ENCODE data around the gene EYS.
"Not testable (repeated sequence)": the region's sequence is repeated elsewhere in the genome, so short reads cannot be mapped to it uniquely, and the experiment has no call there.

Gene EYS

GRCh38 chr6:63926950-63927927, 1779.8 kb downstream of the EYS start:
- no peak for DNase-seq

DNA sequence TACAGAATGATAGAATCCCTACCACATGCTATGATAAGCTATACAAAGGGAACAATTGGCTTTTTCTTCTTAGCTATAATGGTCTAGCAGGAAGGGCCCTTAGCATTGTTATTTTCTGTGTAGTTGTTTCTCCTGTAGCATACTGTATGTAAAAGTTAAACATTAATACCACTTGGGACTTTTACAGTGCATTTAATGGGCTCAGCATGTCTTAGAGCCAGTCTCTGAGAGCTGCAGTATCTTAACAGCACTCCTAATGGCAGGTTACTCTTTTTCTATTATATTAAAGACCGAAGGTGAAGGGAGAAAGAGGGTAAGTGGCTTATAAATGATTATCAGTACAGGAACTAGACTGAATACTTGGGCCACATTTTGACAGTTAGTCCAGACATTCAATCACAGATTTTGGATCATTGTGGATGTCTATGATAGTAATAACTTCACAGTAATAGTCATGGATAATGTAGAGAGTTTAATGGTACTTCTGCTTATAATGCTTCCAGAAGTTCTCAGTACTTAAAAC, 1780.7 kb downstream of the EYS start:
- no peak for DNase-seq

DNA sequence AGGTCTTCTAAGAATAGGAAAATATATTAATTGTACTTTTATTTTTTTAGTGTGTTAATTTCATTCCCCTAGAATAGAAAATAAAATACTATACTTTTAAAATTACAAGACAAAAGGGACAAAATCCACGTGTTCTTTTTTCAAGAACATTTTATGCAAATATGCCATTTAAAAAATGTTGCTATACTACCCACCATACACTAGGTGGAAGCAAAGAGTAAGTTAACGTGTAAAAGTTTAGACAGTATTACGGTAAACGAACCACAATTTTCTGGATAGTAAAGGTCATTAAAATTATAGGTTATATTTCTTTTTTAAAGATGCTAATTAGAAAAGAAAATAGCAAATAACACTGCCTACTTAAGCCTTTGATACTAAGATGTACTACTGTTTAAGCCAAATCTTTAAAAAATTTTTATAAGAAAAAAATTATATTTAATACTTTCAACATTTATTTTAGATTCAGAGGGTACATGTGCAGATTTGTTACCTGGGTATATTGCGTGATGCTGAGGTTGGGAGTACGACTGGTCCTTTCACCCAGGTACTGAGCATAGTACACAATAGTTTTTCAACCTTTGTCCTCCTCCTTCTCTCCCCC, 1783.8 kb downstream of the EYS start:
- peak; percentile 8 for DNase-seq

DNA sequence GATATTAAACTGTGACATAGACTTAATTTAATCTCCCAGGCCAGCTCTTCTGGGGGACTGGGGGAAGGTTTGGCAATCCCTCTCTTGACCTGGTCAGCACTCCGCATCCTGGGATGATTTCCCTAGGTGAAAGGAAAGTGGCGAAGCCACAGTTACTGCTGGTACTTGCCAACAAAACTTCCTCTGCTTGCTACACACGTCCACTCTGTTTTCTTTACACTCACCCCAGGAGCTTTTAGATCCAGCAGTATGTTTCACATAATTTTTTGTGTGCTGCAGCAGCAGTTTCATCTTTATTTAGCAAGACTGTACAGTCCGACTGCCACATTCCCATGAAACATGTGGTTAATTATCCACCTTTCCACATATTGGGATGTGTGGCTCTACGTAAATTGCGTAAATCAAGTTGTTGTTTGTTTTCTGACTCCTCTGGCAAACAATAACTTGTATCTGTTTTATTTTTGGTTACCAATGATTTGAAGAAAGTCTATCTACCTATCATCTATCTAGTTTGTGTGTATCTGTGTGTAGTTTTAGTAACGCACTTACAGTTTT, 1787.4 kb downstream of the EYS start:
- no peak for DNase-seq

GRCh38 chr6:63912887-63913286, 1794.1 kb downstream of the EYS start:
- DNase-seq, result no peak

DNA sequence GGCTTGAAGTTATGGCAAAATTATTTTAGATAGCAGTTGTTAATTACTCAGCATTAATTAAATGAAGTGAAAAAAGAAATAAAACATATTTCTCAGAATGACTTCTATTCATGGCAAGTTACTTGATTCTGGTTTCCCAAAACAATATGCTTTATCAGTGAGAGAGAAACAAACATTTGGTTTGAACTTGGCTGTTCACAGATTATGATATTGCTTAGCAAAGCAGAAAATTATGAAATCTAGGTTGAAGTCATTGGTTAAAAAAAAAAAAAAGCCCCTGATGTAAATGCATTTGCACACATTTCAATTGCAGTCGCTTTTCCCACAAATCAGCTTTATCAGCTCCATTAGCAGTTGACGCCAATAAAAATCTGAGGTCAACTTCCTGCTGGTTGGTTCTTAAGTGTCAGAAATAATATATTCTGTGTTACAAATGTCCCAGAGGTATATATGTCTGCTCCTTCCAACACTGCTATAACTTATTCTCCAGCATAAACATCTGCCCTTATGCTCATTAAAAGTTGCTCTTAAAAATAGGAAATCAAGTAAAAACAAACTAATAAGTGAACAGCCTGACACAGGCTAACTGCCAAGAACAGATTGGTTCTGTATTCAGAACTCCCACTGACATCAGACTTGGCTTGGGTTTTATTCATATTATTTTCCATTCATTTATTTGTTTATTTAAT, 1796.0 kb downstream of the EYS start:
- DNase-seq, result no peak

GRCh38 chr6:63904650-63905248, 1802.3 kb downstream of the EYS start:
- no peak for DNase-seq

DNA sequence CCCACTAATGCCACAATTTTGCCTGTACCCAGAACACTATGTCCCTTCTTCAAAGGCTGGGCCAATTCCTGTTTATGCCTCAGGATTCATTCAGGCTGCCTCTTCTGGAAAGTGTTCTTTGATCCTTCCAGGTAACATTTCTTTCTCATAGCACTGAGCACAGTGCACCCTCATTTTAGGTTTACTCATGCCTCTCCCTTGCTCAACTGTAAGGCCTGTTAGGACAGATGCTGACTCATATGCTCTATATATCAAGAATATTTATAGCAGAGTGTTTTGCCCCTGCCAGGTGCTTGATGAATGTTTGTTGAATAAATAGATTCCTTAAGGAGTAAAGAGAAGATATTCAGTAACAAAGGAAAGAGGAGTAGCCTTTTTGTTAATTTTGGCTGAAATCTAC, 1807.5 kb downstream of the EYS start:
- no peak for DNase-seq

- DNase-seq, result no peak
Measured at GRCh38 chr6:63897952-63898351, 1809.1 kb downstream of the EYS start.

- no peak for DNase-seq
Measured at GRCh38 chr6:63897459-63897858, 1809.6 kb downstream of the EYS start.

DNA sequence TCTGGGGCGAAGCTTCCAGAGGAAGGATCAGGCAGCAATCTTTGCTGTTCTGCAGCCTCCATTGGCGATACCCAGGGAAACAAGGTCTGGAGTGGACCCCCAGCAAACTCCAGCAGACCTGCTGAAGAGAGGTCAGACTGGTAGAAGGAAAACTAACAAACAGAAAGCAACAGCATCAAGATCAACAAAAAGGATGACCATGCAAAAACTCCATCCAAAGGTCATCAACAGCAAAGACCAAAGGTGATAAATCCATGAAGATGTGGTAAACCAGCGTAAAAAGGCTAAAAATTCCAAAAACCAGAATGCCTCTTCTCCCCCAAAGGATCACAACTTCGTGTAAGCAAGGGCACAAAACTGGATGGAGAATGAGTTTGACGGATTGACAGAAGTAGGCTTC, 1818.6 kb downstream of the EYS start:
- no peak for DNase-seq

DNA sequence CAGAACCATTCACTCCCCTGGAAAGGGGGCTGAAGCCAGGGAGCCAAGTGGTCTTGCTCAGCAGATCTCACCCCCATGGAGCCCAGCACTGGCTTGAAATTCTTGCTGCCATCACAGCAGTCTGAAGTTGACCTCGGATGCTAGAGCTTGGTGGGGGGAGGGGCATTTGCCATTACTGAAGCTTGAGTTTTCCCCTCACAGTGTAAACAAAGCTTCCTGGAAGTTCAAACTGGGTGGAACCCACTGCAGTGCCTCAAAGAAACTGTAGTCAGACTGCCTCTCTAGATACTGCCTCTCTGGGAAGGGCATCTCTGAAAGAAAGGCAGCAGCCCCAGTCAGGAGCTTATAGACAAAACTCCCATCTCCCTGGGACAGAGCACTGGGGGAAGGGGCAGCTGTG, 1819.2 kb downstream of the EYS start:
- not testable (repeated sequence) for DNase-seq

GRCh38 chr6:63887002-63887751, 1819.8 kb downstream of the EYS start:
- DNase-seq, result no peak

DNA sequence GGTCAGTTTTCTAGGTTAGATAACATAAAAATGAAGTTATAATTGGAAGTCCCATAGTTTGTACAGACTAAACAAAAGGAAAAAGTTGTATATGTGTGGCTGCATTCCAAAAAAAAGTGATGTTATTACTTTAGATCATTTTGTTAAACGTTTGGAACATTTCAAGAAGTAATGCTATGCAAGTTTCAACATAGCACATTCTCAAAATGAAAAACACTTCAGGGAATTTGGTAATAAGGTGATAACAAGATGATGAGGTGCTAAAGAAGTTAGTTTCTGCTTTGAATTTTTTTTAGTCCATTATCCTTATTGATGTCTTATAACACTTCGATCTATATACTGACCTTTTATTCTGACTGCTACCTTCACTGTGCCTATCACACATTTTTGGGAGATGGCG, 1820.7 kb downstream of the EYS start:
- DNase-seq, result no peak

- no peak for DNase-seq
Measured at GRCh38 chr6:63883597-63883996, 1823.4 kb downstream of the EYS start.

GRCh38 chr6:63882208-63882607, 1824.8 kb downstream of the EYS start:
- DNase-seq, result no peak

DNA sequence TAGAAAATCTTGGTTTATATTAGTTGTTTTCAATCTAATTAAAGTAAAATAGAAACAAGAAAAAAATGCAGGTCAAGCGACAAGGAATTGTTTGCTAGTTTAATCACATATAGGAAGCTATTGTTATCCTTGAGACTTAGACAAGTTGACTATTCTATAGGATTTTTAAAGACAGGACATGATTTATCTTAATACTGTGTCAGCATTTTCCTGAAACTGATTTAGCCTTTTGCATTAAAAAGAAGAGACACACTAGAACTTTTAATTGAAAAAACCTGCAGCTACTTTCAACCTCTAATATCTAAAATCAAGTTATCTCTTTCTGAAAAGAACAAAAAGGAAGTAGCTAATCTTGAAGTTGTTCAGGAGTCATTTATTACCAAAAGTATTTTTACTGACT, 1825.2 kb downstream of the EYS start:
- no peak for DNase-seq

DNA sequence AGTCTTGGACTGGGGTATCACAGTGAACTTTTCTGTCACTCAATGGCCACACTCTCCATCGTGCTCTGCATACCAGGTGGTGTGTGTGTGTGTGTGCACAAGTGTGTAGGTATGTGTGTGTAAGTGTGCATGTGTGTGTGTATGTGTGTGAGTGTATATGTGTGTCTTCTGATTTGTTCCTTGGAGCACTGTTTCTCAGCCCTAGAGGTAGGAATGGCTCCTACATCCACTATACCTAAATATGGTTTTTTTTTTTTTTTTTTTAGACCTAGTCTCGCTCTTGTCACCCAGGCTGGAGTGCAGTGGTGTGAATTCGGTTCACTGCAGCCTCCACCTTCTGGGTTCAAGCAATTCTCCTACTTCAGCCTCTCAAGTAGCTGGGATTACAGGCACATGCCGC, 1834.8 kb downstream of the EYS start:
- DNase-seq, result no peak

DNA sequence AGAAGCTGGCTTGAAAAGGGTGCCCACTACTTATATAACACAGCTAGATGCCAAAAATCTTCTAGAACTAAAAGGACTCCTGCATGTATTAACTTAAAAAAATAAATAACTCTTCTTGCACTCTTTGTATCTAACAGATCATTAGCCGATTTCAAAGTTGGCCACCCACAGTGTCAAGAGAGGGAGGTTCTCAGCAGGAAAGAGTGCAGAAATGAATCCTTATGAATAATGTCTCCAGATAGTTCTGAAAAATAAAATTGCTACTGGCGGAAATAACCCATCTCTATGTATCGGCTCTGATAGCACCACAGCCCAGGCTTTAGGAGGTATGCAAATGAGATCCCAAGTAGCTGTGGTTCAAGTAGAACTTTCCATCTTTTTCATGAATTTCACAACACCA, 1838.7 kb downstream of the EYS start:
- DNase-seq, result no peak

- no peak for DNase-seq
Measured at GRCh38 chr6:63864671-63865318, 1842.2 kb downstream of the EYS start.

DNA sequence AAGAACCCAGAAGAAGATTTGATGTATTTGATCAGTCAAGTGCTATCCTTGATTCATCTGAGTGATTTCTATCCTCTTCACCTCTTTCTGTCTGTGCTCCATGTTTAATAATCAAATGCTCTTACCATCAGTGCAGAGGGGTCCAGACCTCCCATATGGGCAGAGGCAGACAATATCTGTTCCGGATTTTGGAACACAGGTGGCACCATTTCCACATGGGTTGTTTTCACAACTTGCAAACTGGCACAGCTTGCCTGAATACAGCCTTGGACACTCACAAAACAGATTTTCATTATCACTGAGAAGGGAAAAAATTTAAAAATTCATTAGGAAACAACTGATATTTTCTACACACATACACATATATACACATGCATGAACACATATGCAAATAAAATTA, 1843.0 kb downstream of the EYS start:
- DNase-seq, result no peak
